Measurements from ENCODE around the gene ADCK1.
"Not testable (repeated sequence)": the region's sequence is repeated elsewhere in the genome, so short reads cannot be mapped to it uniquely, and the experiment has no call there.

The ADCK1 gene

GRCh38 chr14:77903221-77903620 is 103.3 kb downstream of the ADCK1 start:
- no peak for DNase-seq (ENCODE audit: low read depth)

DNA sequence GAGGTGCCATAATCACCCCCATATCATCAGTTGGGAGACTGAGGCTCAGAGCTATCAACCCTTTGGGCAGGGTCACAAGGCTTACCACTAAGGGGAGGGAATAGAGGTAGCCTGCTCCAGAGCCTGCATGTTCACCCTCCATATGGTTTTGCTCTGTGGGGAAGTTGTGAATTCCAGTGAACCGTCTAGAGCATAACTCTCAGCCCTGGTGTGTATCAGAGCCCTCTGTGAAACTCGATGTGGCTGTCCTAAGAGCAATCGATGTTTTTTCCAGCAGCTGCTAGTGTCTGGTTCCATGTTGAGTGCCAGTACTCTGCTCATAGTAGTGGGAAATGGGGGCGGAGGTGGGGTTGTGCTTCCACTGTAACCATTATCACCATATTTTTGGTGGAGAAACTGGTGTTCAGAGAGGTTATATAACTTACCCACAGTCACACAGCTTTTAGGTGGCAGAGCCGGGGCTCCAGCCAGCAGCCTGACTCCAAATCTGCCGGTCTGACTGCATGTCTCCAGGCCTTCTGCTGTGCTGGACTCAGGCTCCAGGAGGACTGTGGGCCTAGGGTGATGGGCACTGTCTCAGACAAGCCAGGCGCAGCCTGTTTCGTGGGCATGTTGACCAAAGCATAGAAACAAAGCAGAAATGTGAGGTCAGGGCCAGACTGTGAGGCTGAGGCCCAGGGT is 104.2 kb downstream of the ADCK1 start:
- no peak for DNase-seq (ENCODE audit: low read depth)

- no peak for DNase-seq (ENCODE audit: low read depth)
Observed at GRCh38 chr14:77906446-77906845, 106.5 kb downstream of the ADCK1 start.

DNA sequence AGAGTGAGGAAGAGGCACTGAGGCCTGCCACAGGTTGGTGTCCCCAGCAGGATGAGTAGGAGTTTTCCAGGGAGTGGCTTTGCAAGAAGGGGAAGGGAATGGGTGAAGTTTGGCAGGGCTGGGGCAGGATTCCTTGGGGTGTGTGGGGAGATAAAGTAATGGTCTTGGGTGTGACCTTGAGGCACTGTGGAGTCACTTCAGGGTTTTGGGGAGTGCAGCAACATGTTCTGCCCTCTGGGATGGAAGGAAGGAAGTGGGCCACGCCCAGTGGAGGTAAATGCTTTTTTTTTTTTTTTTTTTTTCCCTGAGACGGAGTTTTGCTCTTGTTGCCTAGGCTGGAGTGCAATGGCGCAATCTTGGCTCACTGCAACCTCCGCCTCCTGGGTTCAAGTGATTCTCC is 108.9 kb downstream of the ADCK1 start:
- no peak for DNase-seq (ENCODE audit: low read depth)

- DNase-seq (ENCODE audit: low read depth): no peak
Observed at GRCh38 chr14:77909911-77910310, 110.0 kb downstream of the ADCK1 start.

GRCh38 chr14:77910506-77910905 is 110.6 kb downstream of the ADCK1 start:
- DNase-seq (ENCODE audit: low read depth): no peak

DNA sequence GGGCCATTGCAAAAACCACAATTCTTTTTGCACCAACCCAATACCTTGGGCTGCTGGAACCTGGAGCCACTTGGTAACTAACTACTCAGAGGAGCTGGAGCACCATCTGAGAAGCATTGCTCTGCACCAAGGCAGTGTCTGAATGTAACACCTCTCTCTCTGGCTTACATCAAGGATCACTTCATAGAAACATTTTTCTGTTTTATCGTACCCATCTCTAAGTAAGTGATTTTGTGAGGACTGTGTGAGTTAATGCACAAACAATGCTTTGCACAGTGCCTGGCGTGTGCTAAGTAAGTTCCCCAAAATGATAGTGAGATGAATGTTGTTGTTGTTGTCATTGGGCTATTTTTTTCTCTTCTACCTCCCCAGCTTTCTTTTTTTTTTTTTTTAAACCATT is 111.4 kb downstream of the ADCK1 start:
- DNase-seq (ENCODE audit: low read depth): no peak

DNA sequence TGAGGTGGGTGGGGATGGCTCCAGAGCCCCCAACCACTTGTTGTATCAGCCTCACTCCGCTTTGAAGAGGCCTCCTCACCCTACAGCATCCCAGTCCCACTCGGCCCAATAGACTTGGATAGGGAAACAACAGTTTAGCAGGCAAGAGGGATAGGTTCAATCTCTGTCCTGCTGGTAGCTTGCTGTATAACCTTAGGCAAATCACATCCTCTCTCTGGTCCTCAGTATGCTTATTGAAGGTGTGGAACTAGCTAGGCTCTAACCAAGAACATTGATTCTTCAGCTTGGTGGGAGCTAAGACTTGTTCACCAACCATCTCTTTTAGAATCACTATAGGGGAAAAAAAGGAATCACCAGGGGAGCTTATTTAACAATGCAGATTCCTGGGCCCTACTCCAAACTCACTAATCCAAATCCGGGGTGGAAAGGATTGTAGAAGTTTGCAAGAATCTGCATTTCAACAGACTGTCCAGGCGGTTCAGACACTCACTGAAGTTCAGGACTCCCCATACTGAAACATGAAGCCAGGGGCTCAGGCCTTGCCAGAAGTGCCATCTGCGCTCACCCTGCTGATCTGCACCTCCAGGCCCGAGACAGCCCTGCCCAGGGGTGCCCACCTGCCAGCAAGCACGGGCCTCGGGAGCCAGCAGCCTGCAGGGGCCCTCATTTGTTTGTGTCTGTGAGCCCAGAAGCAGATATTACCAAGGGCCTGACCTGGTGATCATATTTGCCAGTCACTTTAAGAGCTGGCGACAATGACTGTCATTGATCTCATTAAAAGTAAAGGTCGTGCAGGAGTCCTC is 113.0 kb downstream of the ADCK1 start:
- no peak for DNase-seq (ENCODE audit: low read depth)

- no peak for DNase-seq (ENCODE audit: low read depth)
Observed at GRCh38 chr14:77914073-77914721, 114.3 kb downstream of the ADCK1 start.

- DNase-seq (ENCODE audit: low read depth): not testable (repeated sequence)
Observed at GRCh38 chr14:77915390-77915789, 115.5 kb downstream of the ADCK1 start.

DNA sequence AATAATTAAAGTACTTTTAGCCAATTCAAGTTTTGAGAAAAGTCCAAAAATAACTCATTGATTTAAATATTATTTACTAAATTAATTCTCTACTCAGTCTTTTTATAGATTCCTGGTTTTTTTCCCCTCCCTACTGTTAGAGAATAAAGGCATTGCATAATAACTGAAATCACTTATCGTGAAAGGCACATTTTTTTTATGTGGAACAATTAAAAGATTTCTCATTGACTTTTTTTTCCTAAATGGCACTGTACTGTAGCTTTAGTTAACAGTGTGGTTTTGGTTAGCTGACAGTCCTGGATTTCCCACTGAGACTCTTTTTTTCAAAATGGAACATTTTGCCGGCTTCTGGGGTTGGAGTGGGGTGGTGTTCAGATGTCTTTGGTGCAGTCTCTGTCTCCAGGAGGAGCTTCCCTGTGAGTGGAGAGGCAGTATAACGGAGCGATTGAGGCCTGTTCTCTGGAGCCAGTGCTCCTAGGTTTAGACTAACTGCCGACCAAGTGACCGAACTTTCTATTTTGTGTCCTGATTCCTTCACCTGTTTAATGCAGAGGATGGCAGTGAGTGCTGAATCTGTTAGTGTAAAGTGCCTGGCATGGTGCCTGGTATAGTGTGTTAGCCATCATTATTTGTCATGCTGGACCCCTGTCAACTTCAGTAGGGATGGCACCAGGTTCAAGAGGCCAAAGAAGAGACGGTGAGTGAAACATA is 117.7 kb downstream of the ADCK1 start:
- no peak for DNase-seq (ENCODE audit: low read depth)

- no peak for DNase-seq (ENCODE audit: low read depth)
Observed at GRCh38 chr14:77918448-77918847, 118.5 kb downstream of the ADCK1 start.

DNA sequence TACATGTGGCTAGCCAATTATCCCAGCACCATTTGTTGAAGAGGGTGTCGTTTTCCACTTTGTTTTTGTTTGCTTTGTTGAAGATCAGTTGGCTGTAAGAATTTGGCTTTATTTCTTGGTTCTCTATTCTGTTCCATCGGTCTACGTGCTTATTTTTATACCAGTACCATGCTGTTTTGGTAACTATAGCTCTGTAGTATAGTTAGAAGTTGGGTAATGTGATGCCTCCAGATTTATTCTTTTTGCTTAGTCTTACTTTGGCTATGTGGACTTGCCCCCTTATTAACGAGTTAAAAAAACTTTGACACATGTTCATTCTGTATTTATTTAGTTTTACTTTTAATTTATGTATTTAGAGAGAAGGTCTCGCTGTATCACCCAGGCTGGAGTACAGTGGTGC is 120.4 kb downstream of the ADCK1 start:
- no peak for DNase-seq (ENCODE audit: low read depth)

DNA sequence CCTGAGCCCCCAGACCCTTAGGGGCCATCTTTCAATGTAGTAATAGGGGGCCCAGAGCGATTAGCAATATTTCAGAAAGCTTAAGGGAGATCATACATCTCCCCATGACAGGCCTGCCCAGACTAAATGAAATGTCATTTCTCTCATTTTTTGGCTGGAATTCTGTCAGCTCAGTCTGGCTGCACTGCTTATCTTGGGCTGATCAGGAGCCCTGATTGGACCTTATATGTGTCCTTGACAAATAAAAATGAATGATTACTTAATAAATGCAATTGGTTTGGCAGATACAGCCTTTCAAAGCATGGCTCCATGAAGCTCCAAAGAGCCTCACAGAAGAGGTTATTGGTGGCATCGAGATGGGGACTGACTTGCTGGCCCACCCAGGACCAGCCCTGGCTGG is 121.9 kb downstream of the ADCK1 start:
- no peak for DNase-seq (ENCODE audit: low read depth)

DNA sequence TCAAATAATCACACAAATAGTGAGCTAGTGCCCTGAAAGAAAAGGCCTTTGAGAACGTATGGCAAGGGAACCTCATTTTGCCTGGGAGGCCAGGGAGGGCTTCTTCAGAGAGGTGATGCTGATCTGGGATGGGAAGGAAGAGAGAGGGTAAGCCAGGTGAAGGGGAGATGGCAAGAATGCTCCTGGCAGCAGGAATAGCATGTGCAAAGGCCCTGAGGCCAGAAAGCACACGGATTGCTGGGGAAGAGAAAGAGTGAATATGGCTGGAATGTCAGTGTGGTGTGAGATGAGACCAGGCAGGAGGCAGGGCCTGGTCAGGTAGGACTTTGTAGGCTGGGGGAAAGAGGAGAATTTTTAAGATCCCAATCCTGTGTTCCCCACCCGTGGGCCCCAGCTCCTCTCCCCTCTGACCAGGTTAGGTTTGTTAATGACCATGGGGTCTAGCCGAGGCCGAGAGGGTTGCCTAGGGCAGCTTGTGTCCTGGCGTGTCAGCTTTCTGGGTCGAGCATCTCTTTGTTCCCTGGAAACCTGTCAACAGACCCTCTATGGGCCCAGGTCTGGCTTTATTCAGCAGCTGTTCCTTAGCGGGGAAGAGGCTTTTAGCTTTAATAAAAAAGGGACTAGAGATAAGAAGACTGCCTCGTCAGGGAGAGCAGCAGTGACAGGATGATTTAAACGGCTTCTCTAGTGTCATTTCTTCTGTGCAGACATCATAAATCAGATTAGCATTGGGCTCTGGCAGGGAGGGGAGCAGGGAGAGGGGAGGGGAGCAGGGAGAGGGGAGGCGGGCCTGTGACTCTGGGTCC is 123.4 kb downstream of the ADCK1 start:
- no peak for DNase-seq (ENCODE audit: low read depth)

DNA sequence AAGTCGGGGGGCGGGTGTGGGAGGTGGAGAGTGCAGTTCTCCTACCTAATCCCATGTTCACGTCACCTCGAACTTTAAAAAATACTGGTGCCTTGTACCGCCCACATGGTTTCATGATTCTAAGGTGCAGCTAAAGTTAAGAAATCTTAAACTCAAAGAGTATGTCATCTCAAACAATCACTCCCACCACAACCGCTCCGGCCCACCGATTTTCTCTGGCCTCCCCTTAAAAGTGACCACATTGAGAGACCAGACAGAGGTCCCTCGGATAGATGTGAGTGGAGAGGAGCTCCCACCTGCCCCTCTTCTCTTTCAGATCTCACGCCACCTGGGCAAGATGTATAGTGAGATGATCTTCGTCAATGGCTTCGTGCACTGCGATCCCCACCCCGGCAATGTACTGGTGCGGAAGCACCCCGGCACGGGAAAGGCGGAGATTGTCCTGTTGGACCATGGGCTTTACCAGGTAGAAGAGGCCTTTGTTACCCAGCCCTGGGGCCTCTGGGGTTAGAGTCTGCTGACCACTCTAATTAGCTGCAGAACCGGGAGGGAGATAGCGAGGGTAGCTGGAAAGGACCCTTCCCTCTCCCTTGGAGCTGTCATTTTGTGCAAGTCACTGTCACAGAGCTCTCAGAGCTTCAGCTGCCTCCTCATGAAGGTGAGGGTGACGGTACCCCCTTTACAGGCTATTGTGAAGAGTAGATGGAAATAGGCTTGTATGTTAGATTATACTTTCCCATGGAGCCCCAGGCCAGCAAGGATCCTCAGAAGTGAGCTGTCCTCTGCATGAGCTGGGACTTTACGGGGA is 124.4 kb downstream of the ADCK1 start:
- no peak for DNase-seq (ENCODE audit: low read depth)

GRCh38 chr14:77926942-77927341 is 127.0 kb downstream of the ADCK1 start:
- DNase-seq (ENCODE audit: low read depth): no peak

- DNase-seq (ENCODE audit: low read depth): no peak
Observed at GRCh38 chr14:77931441-77931840, 131.5 kb downstream of the ADCK1 start.

DNA sequence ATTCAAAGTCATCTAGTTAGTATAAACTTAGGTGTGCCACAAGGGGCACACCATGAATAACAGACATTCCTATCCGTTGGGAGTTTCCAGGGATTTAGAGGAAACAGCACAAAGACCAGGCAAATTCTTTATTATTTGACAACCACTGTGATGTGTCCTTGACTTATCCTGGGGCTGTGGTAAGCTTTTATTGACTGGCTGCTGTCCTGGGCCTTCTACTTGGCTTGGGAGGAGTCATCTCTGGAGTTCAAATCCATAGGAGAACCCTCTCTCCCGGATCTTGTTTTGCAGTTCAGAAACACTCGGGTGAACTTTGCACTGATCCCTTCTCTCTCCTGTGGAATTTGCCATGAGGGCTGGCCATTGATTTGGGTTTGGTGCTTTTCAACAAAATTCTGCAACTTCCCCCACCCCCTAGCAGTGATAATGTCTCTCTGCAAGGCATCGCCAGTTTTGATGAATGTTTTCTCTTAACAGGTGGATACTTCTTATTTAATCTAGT is 136.3 kb downstream of the ADCK1 start:
- DNase-seq (ENCODE audit: low read depth): no peak

DNA sequence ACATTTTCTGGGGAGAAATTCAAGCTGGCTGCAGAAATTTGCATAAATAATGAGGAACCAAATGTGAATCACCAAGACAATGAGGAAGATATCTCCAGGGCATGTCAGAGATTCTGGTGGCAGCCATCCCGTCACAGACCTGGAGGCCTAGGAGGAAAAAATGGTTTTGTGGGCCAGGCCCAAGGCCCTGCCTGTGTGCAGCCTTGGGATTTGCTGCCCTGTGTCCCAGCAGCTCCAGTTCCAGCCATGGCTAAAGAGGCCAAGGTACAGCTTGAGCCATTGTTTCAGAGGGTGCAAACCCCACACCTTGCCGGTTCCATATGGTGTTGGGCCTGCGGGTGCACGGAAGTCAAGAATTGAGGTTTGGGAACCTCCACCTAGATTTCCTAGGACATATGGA is 147.5 kb downstream of the ADCK1 start:
- no peak for DNase-seq (ENCODE audit: low read depth)

Measured in stimulated activated CD4-positive, alpha-beta T cell treated with anti-CD3 and anti-CD28 coated beads, Interleukin-2, amount 100 ng/mL, for 4 hours (primary cell).